Breast epithelium (tissue), 4 donors: ENCODE data around the gene DNMBP. TPM values are rescaled to one million over a fixed set of nuclear protein-coding genes. Genes with fewer than 3 reads are reported as not detected.

Experiments
- DNase-seq, 2 donors: peaks; one replicate each; pipeline ENCODE4 v3.0.0-alpha.2; 2019; ENCODE audit warnings: low spot score in 2 of 2
- H3K27ac ChIP-seq, 2 donors: fragments of 200-600 bp; sonication (generic) in 1 of 2; one replicate each; pipeline ENCODE4 v1.5.1; 2016 to 2019; ENCODE audit warnings: mild to moderate bottlenecking in 1 of 2
- H3K27me3 ChIP-seq, 2 donors: fragments of 200-600 bp; sonication (generic) in 1 of 2; one replicate each; pipeline versions ENCODE4 v1.5.1 to v1.6.0; 2017 to 2019; ENCODE audit warnings: control low read depth in 1 of 2, mild to moderate bottlenecking in 1 of 2
- H3K36me3 ChIP-seq: fragments of 200-600 bp; one replicate; pipeline ENCODE4 v1.5.1; 2019
- H3K4me1 ChIP-seq, 2 donors: fragments of 200-600 bp; sonication (generic); one replicate each; pipeline ENCODE4 v1.5.1; 2016 to 2019; ENCODE audit warnings: control low read depth in 1 of 2
- H3K4me3 ChIP-seq, 3 donors: fragments of 200-600 bp; sonication (generic); 1 replicate in 2 of 3; 2 replicates in 1 of 3; pipeline ENCODE4 v1.5.1; 2016 to 2019; ENCODE audit warnings: mild to moderate bottlenecking in 3 of 3, moderate library complexity in 2 of 3
- H3K9me3 ChIP-seq, 2 donors: fragments of 200-600 bp; sonication (generic) in 1 of 2; one replicate each; pipeline ENCODE4 v1.5.1; 2016 to 2019; ENCODE audit warnings: control low read depth in 1 of 2
- CTCF ChIP-seq, 3 donors: fragments of 450-650 bp; IDR thresholded peaks; one replicate each; pipeline ENCODE4 v1.5.1; 2016 to 2017; ENCODE audit warnings: antibody characterized with exemption in 3 of 3, mild to moderate bottlenecking in 3 of 3, moderate library complexity in 3 of 3
- POLR2A ChIP-seq: fragments of 450-650 bp; IDR thresholded peaks from one replicate; pipeline ENCODE4 v1.6.1; 2016; ENCODE audit warnings: antibody characterized with exemption, mild to moderate bottlenecking, moderate library complexity
- POLR2AphosphoS5 ChIP-seq, 3 donors: sonication (generic); formaldehyde crosslinking; IDR thresholded peaks; one replicate each; pipeline ENCODE4 v1.6.1; 2017; ENCODE audit warnings: antibody characterized with exemption in 3 of 3
- intact Hi-C: fragments of 100-400 bp; cut with DNase I; formaldehyde crosslinking; loops from one replicate; pipeline ENCODE4 v1.15.1; 2023; ENCODE audit warnings: low total_unique reads
- total RNA-seq, 3 donors: library from RNA; depleted of rRNA; stranded (reverse); fragments of >200 nt; gene quantifications; one replicate each; pipeline ENCODE4 v1.1.0, GENCODE V29; 2016

DNMBP gene
- total RNA-seq, 3 donors from 2014 or later = 15.1 to 20.6 (median 15.5) TPM

GRCh38 chr10:100004805-100005510 is 4.8 kb downstream of the DNMBP start:
- H3K9me3 ChIP-seq = no peaks in the 10 kb centered on the region
- H3K27me3 ChIP-seq = no peaks in the 10 kb centered on the region
- peaks cover 3% of the 10 kb centered on the region in 2 donors for H3K4me1 ChIP-seq
- TF ChIP-seq POLR2A (no peak), POLR2AphosphoS5 (IDR thresholded peaks at IDR 0.05) (no peak), CTCF (IDR thresholded peaks at IDR 0.05) (no peak)
- no peak overlapping the region for H3K4me3 ChIP-seq
- H3K27ac ChIP-seq = peak overlapping the region; percentile 54 to 87
- intact Hi-C loops = no loop called here
- no peak for DNase-seq
- no peaks in the 10 kb centered on the region for H3K36me3 ChIP-seq

GRCh38 chr10:100000109-100000644 is 9.6 kb downstream of the DNMBP start:
- no peaks in the 10 kb centered on the region for H3K27me3 ChIP-seq
- no peak for TF ChIP-seq CTCF (IDR thresholded peaks at IDR 0.05)
- TF ChIP-seq POLR2AphosphoS5 (IDR thresholded peaks at IDR 0.05) = no peak
- TF ChIP-seq POLR2A = no peak
- intact Hi-C loops = no loop called here
- H3K4me3 ChIP-seq = no peak overlapping the region
- peaks cover 0 to 5% of the 10 kb centered on the region in 2 donors for H3K4me1 ChIP-seq
- H3K9me3 ChIP-seq = no peaks in the 10 kb centered on the region
- no peak for DNase-seq
- H3K36me3 ChIP-seq = no peaks in the 10 kb centered on the region
- no peak overlapping the region for H3K27ac ChIP-seq

DNA sequence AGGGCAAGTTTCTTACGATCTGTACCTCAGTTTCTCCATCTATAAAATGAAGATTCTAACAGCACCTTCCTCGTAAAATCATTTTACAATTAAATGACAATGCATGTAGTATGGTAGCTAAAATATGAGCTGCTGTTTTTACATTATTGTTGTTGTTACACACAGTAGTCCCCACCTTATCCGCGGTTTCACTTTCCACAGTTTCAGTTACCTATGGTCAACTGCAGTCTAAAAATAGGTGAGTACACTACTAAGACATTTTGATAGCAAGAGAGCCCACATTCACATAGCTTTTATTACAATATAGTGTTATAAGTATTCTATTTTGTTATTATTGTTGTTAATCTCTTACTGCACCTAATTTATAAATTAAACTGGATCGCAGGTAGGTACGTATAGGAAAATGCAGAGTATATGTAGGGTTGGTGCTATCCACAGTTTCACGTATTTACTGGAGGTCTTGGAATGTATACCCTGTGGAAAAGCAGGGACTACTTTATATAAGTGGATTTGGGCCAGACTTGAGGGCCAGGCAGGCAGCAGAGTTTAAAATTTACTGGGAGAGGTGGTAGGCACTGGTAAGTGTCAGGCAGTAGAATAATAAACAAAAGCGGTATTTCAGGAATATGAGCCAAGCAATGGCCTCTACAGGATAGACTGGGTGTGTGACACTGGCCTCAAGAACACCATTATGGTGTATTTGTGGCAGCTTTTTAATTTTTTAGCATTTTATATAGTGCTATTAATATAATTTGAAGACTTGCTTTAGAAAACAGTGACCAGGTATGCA is 10.2 kb downstream of the DNMBP start:
- Histone ChIP-seq H3K4me3 (no peak overlapping the region), H3K9me3 (no peaks in the 10 kb centered on the region), H3K36me3 (no peaks in the 10 kb centered on the region), H3K27ac (no peak overlapping the region), H3K27me3 (no peaks in the 10 kb centered on the region), H3K4me1 (peaks cover 0 to 5% of the 10 kb centered on the region in 2 donors)
- DNase-seq = no peak
- no peak for TF ChIP-seq POLR2A
- intact Hi-C loops = no loop called here

- H3K36me3 ChIP-seq = no peaks in the 10 kb centered on the region
- intact Hi-C loops = loop anchor here (1.0 kb wide), 1 partner anchor 11 kb away; no protein-coding TSS in a partner anchor
- H3K27me3 ChIP-seq = no peaks in the 10 kb centered on the region
- DNase-seq = no peak
- no peaks in the 10 kb centered on the region for H3K9me3 ChIP-seq
- H3K27ac ChIP-seq = no peak overlapping the region
- TF ChIP-seq CTCF (IDR thresholded peaks at IDR 0.05) = no peak
- no peak for TF ChIP-seq POLR2AphosphoS5 (IDR thresholded peaks at IDR 0.05)
- TF ChIP-seq POLR2A = no peak
- no peak overlapping the region for H3K4me3 ChIP-seq
- H3K4me1 ChIP-seq = peaks cover 0 to 5% of the 10 kb centered on the region in 2 donors
Measured at GRCh38 chr10:99998889-99999288, 10.9 kb downstream of the DNMBP start.

DNA sequence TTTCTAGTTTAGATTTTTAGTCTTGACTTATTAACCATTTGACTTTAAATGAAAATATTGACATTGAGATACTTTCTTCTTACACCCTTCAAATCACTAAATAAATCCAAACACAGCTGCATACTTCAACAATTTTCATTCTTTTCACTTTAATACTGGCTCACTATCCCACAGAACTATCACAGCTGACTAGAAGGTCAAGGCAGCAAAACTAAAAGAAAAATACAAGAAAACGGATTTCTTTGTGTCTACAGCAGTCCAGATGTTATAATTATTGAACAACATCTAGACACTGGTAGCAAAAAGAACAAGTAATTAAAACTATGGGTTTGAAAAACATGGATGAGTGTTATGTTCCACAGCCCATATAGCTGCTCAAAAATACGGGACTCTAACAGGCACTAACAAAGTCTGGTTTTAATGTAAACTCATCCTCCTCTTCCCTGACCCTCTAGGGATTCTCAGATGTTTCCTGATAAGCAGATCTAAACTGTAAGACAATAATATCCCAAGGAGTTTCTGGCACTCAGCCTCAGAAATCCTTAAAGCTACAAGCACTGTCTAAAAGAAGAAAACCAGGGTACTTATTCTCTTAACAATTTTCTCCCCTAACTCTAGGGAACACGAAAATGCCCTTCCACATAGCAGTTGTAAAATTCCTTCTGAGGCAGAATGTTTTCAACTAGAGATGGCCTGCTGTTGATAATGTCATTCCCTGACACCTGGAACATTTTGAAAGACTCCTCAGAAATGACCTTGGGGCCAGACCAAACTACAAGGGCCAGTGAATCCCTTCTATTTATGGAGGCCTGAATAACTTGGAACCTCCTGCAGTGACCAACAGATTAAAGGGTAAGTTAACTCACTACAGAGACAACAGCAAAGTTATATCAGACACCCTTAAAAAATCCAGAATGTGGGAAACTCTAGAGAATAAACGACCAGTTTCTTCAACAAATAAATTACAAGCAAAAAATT is 12.8 kb downstream of the DNMBP start:
- Histone ChIP-seq H3K4me1 (peaks cover 0 to 5% of the 10 kb centered on the region in 2 donors), H3K27ac (peak overlapping the region; percentile 16 to 46), H3K9me3 (no peaks in the 10 kb centered on the region), H3K27me3 (no peaks in the 10 kb centered on the region), H3K4me3 (no peak overlapping the region), H3K36me3 (no peaks in the 10 kb centered on the region)
- intact Hi-C loops = no loop called here
- TF ChIP-seq POLR2A (no peak), CTCF (IDR thresholded peaks at IDR 0.05) (no peak), POLR2AphosphoS5 (IDR thresholded peaks at IDR 0.05) (no peak)
- no peak for DNase-seq
